HCT116 (cell line): Measurements from ENCODE around the gene ENGASE. TPM values are rescaled to one million over a fixed set of nuclear protein-coding genes. Genes with fewer than 3 reads are reported as not detected.

Experiments
- ATAC-seq: fragments of 200-7000 bp; cut with Tn5 transposase; 2 replicates; pipeline ENCODE4 v1.9.1; 2020; ENCODE audit warnings: mild to moderate bottlenecking, moderate library complexity
- BruUV-seq: library from RNA; stranded (reverse); fragments of 400-500 nt; replicated peaks from 2 replicates; lab custom pipeline; 2021; lab: Mats Ljungman, UMichigan
- CTCF ChIA-PET: fragments of 300-600 bp; sonication (Branson Sonifier 250); formaldehyde crosslinking; loops from one replicate; lab custom pipeline; 2021; ENCODE audit warnings: antibody characterized with exemption; lab: Charles Lee
- POLR2A ChIA-PET: fragments of 300-600, 350-600 bp; sonication (Branson Sonifier 250); formaldehyde crosslinking; loops from one replicate; lab custom pipeline; 2021; ENCODE audit warnings: antibody characterized with exemption; lab: Charles Lee
- RAD21 ChIA-PET, 2 experiments: fragments of 300-600 bp; sonication (Branson Sonifier 250); formaldehyde crosslinking; loops; one replicate each; lab custom pipeline; 2023; ENCODE audit warnings: low total read pairs in 2 of 2; ENCODE audit not compliant: uncharacterized antibody in 2 of 2, unreplicated experiment in 2 of 2, low non-redundant PET in 1 of 2; lab: Charles Lee
- DNase-seq: peaks from one replicate; pipeline ENCODE4 v3.0.0-alpha.2; 2010; ENCODE audit warnings: low read depth, low spot score
- H2AFZ ChIP-seq: fragments of 200-600 bp; shearing (Covaris generic), sonication (generic); 2 replicates; pipeline ENCODE4 v1.6.1; 2017; ENCODE audit warnings: low read depth, mixed run types, mixed read lengths, antibody characterized with exemption, low read length; ENCODE audit not compliant: poor library complexity, severe bottlenecking
- H3K27ac ChIP-seq: 2 replicates; pipeline ENCODE4 v1.5.1; 2012; ENCODE audit warnings: low read depth, low read length
- H3K27me3 ChIP-seq: fragments of 200-600 bp; sonication (generic); 2 replicates; pipeline ENCODE4 v1.6.1; 2016; ENCODE audit warnings: mixed run types, low read length, mixed read lengths; ENCODE audit not compliant: insufficient read depth
- H3K36me3 ChIP-seq, 2 experiments: fragments of 200-500 bp in 1 of 2; fragments of 200-600 bp in 1 of 2; sonication (Bioruptor generic) in 1 of 2; sonication (generic) in 1 of 2; 2 replicates each; pipeline versions ENCODE4 v1.5.1 to v1.6.1; 2014 to 2016; ENCODE audit warnings: low read length in 2 of 2, inconsistent platforms in 1 of 2, mixed read lengths in 1 of 2, mixed run types in 1 of 2; ENCODE audit not compliant: insufficient read depth in 2 of 2, control insufficient read depth in 1 of 2
- H3K4me1 ChIP-seq, 2 experiments: fragments of 200-600 bp in 1 of 2; sonication (generic) in 1 of 2; 2 replicates each; pipeline versions ENCODE4 v1.5.1 to v1.6.1; 2012 to 2017; ENCODE audit warnings: low read length in 2 of 2, inconsistent platforms in 1 of 2, mild to moderate bottlenecking in 1 of 2, mixed read lengths in 1 of 2, mixed run types in 1 of 2, moderate library complexity in 1 of 2; ENCODE audit not compliant: insufficient read depth in 2 of 2, control insufficient read depth in 1 of 2
- H3K4me2 ChIP-seq: fragments of 200-600 bp; sonication (generic); 2 replicates; pipeline ENCODE4 v1.6.1; 2017; ENCODE audit warnings: mixed run types, low read length, mixed read lengths
- H3K4me3 ChIP-seq, 2 experiments: fragments of 200-600 bp in 1 of 2; sonication (generic) in 1 of 2; replicated peaks in 1 of 2; 2 replicates each; pipeline ENCODE4 v1.5.1; 2011 to 2016; ENCODE audit warnings: low read length in 2 of 2, control low read depth in 1 of 2, low read depth in 1 of 2, mild to moderate bottlenecking in 1 of 2, mixed read lengths in 1 of 2, mixed run types in 1 of 2
- H3K79me2 ChIP-seq: fragments of 200-600 bp; sonication (generic); 2 replicates; pipeline ENCODE4 v1.6.1; 2017; ENCODE audit warnings: mild to moderate bottlenecking, mixed run types, low read length, moderate library complexity, mixed read lengths; ENCODE audit not compliant: insufficient read depth
- H3K9ac ChIP-seq: fragments of 200-600 bp; sonication (generic); 2 replicates; pipeline ENCODE4 v1.6.1; 2016; ENCODE audit warnings: low read length, mixed read lengths
- H3K9me2 ChIP-seq: fragments of 200-600 bp; sonication (generic), shearing (Covaris generic); 2 replicates; pipeline ENCODE4 v1.6.1; 2017; ENCODE audit warnings: mixed run types, mild to moderate bottlenecking, moderate library complexity; ENCODE audit not compliant: insufficient read depth
- H3K9me3 ChIP-seq, 2 experiments: fragments of 200-500 bp in 1 of 2; fragments of 200-600 bp in 1 of 2; sonication (Bioruptor generic) in 1 of 2; sonication (generic) in 1 of 2; 2 replicates each; pipeline ENCODE4 v1.6.1; 2014 to 2017; ENCODE audit warnings: low read length in 2 of 2, mixed read lengths in 2 of 2, inconsistent platforms in 1 of 2, low read depth in 1 of 2, mild to moderate bottlenecking in 1 of 2, mixed run types in 1 of 2, moderate library complexity in 1 of 2; ENCODE audit not compliant: control insufficient read depth in 1 of 2, insufficient read depth in 1 of 2
- H4K20me1 ChIP-seq: fragments of 200-600 bp; sonication (generic), shearing (Covaris generic); 2 replicates; pipeline ENCODE4 v1.6.1; 2017; ENCODE audit warnings: mixed run types, mild to moderate bottlenecking, moderate library complexity; ENCODE audit not compliant: insufficient read depth
- ATF3 ChIP-seq: IDR thresholded peaks from 2 replicates; pipeline ENCODE4 v1.6.1; 2012
- CBX3 ChIP-seq: IDR thresholded peaks from 2 replicates; pipeline ENCODE4 v1.6.1; 2012; ENCODE audit warnings: low read depth
- CEBPB ChIP-seq: IDR thresholded peaks from 2 replicates; pipeline ENCODE4 v1.6.1; 2012; ENCODE audit warnings: low read depth
- CTCF ChIP-seq, 3 experiments: fragments of 200-600 bp in 1 of 3; sonication (generic) in 1 of 3; IDR thresholded peaks in 2 of 3; conservative IDR thresholded peaks in 1 of 3; 2 replicates each; pipeline ENCODE4 v1.5.1; 2012 to 2017; ENCODE audit warnings: low read depth in 2 of 3, low read length in 2 of 3, antibody characterized with exemption in 1 of 3, borderline replicate concordance in 1 of 3, control low read depth in 1 of 3, mild to moderate bottlenecking in 1 of 3, mixed read lengths in 1 of 3, mixed run types in 1 of 3, moderate library complexity in 1 of 3; ENCODE audit not compliant: insufficient read depth in 1 of 3
- ELF1 ChIP-seq: IDR thresholded peaks from 2 replicates; pipeline ENCODE4 v1.6.1; 2012; ENCODE audit warnings: low read depth, borderline replicate concordance
- EZH2phosphoT487 ChIP-seq: fragments of 200-600 bp; IDR thresholded peaks from 2 replicates; pipeline ENCODE4 v1.6.1; 2018; ENCODE audit warnings: antibody characterized with exemption, borderline replicate concordance
- FOSL1 ChIP-seq: IDR thresholded peaks from 2 replicates; pipeline ENCODE4 v1.6.1; 2012; ENCODE audit warnings: low read depth
- JUND ChIP-seq: IDR thresholded peaks from 2 replicates; pipeline ENCODE4 v1.6.1; 2012
- POLR2A ChIP-seq: IDR thresholded peaks from 2 replicates; pipeline ENCODE4 v1.7.0; 2011; ENCODE audit warnings: borderline replicate concordance; ENCODE audit not compliant: insufficient read depth, insufficient read length; ENCODE audit errors: extremely low read depth
- RAD21 ChIP-seq: IDR thresholded peaks from 2 replicates; pipeline ENCODE4 v1.6.1; 2012; ENCODE audit warnings: low read depth, mild to moderate bottlenecking
- SIN3A ChIP-seq: IDR thresholded peaks from 2 replicates; pipeline ENCODE4 v1.6.1; 2012; ENCODE audit warnings: low read depth
- SRF ChIP-seq: IDR thresholded peaks from 2 replicates; pipeline ENCODE4 v1.6.1; 2012; ENCODE audit warnings: low read depth
- ZFX ChIP-seq: fragments of 450-650 bp; IDR thresholded peaks from 2 replicates; pipeline ENCODE4 v1.6.1; 2017
- intact Hi-C: fragments of 100-400 bp; cut with micrococcal nuclease; formaldehyde crosslinking; loops from 2 replicates; pipeline ENCODE4 v1.10.0; 2022
- total RNA-seq: library from RNA; stranded (reverse); gene quantifications from one replicate; pipeline ENCODE4 v1.2.1, GENCODE V29; 2021; ENCODE audit not compliant: unreplicated experiment

The ENGASE gene
- total RNA-seq, 1 experiment from 2014 or later: 54.2 TPM

GRCh38 chr17:79054200-79054960 is 20.2 kb upstream of the ENGASE start:
- Histone ChIP-seq H4K20me1 (no peaks in the 10 kb centered on the region), H3K27me3 (no peaks in the 10 kb centered on the region), H3K4me2 (no peak overlapping the region), H3K36me3 (no peaks in the 10 kb centered on the region), H3K9me3 (0 out of 4 replicates have a peak, but pooled peaks cover 0 to 3% of the 10 kb centered on the region in 2 experiments), H3K27ac (no peak overlapping the region), H3K79me2 (no peaks in the 10 kb centered on the region), H2AFZ (no peak overlapping the region), H3K4me3 (no peak overlapping the region), H3K9ac (no peak overlapping the region), H3K9me2 (no peaks in the 10 kb centered on the region), H3K4me1 (no peaks in the 10 kb centered on the region)
- TF ChIP-seq CTCF (IDR thresholded peaks at IDR 0.05 in 2 of 3, conservative IDR thresholded peaks at IDR 0.05 in 1 of 3; ENCODE audit: borderline replicate concordance in 1 of 3, insufficient read depth in 1 of 3, low read depth in 2 of 3, low read length in 2 of 3): no peak
- peak; percentile 57; the same call in 1 of the 2 replicates for TF ChIP-seq CBX3
- ATAC-seq (no peak), DNase-seq (peak; percentile 32)
- intact Hi-C loops: no loop called here
- BruUV-seq: no TSS peak
- RAD21 ChIA-PET: no interaction called here
- CTCF ChIA-PET: interaction anchor here (1.7 kb wide), 1 partner anchor 11 kb away, joined by 4 read pairs; no protein-coding TSS in a partner anchor
- POLR2A ChIA-PET: no interaction called here

- no peaks in the 10 kb centered on the region for H4K20me1 ChIP-seq
- ATAC-seq (no peak), DNase-seq (no peak)
- H2AFZ ChIP-seq: no peak overlapping the region
- H3K4me3 ChIP-seq: no peak overlapping the region
- POLR2A ChIA-PET: interaction anchor here (0.6 kb wide), 1 partner anchor 15 kb away, joined by 3 read pairs; no protein-coding TSS in a partner anchor
- H3K27me3 ChIP-seq: no peaks in the 10 kb centered on the region
- H3K36me3 ChIP-seq: no peaks in the 10 kb centered on the region
- H3K9me2 ChIP-seq: no peaks in the 10 kb centered on the region
- RAD21 ChIA-PET: no interaction called here
- no peak overlapping the region for H3K27ac ChIP-seq
- H3K79me2 ChIP-seq: no peaks in the 10 kb centered on the region
- H3K9me3 ChIP-seq: 0 out of 4 replicates have a peak, but pooled peaks cover 0 to 3% of the 10 kb centered on the region in 2 experiments
- H3K4me1 ChIP-seq: no peaks in the 10 kb centered on the region
- intact Hi-C loops: no loop called here
- H3K9ac ChIP-seq: no peak overlapping the region
- no peak overlapping the region for H3K4me2 ChIP-seq
- CTCF ChIA-PET: interaction anchor here (1.7 to 2.0 kb wide), 2 partner anchors 10 kb away, joined by 4 to 11 read pairs; no protein-coding TSS in a partner anchor
- BruUV-seq: no TSS peak
- TF ChIP-seq ELF1 (no peak), CEBPB (no peak), CTCF (IDR thresholded peaks at IDR 0.05 in 2 of 3, conservative IDR thresholded peaks at IDR 0.05 in 1 of 3; ENCODE audit: borderline replicate concordance in 1 of 3, insufficient read depth in 1 of 3, low read depth in 2 of 3, low read length in 2 of 3) (no peak), FOSL1 (no peak), SIN3A (no peak), JUND (no peak), ATF3 (no peak), SRF (no peak), POLR2A (no peak), EZH2phosphoT487 (no peak), RAD21 (no peak), ZFX (no peak)
Measured at GRCh38 chr17:79055197-79055596, 19.4 kb upstream of the ENGASE start.
